SU-DHL-6 (cell line): ENCODE data around the gene RTCA.

Experiments
- EZH2phosphoT487 ChIP-seq: fragments of 200-600 bp; sonication (generic), shearing (Covaris generic); conservative IDR thresholded peaks from 2 replicates; pipeline ENCODE4 v1.6.1; 2018; ENCODE audit warnings: mild to moderate bottlenecking, antibody characterized with exemption, low read length, moderate library complexity, mixed read lengths
- TF ChIP-seq, protein P1 (sequence below): fragments of 200-600 bp; sonication (generic); IDR thresholded peaks from one replicate; pipeline ENCODE4 v1.5.1; 2017; ENCODE audit warnings: antibody characterized with exemption, mild to moderate bottlenecking, low read length, moderate library complexity; ENCODE audit not compliant: insufficient read depth, poor library complexity, severe bottlenecking

DNA sequence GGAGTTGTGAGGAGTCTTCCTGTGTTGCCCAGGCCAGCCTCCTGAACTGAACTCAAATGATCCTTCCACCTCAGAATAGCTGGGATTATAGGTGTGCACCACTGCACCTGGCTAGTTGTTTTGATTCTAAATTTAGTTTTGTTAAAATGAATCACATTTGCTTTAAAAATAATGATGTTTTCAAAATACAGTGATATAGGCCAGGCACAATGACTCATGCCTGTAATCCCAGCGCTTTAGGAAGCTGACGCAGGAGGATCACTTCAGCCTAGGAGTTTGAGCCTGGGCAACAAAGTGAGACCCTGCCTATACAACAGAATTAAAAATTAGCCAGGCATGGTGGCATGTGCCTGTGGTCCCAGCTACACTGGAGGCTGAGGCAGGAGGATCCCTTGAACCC is 24.3 kb downstream of the RTCA start:
- TF ChIP-seq, protein P1, sequence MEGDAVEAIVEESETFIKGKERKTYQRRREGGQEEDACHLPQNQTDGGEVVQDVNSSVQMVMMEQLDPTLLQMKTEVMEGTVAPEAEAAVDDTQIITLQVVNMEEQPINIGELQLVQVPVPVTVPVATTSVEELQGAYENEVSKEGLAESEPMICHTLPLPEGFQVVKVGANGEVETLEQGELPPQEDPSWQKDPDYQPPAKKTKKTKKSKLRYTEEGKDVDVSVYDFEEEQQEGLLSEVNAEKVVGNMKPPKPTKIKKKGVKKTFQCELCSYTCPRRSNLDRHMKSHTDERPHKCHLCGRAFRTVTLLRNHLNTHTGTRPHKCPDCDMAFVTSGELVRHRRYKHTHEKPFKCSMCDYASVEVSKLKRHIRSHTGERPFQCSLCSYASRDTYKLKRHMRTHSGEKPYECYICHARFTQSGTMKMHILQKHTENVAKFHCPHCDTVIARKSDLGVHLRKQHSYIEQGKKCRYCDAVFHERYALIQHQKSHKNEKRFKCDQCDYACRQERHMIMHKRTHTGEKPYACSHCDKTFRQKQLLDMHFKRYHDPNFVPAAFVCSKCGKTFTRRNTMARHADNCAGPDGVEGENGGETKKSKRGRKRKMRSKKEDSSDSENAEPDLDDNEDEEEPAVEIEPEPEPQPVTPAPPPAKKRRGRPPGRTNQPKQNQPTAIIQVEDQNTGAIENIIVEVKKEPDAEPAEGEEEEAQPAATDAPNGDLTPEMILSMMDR, result no peak
- TF ChIP-seq EZH2phosphoT487, result no peak
